Adrenal gland (tissue), 12 donors: ENCODE results near the gene DDIT4L. TPM values are rescaled to one million over a fixed set of nuclear protein-coding genes. Genes with fewer than 3 reads are reported as not detected.

Source experiments
- DNase-seq, 7 donors: peaks; one replicate each; pipeline ENCODE4 v3.0.0-alpha.2; 2019 to 2020
- H3K27ac ChIP-seq, 5 donors: fragments of 200-600 bp; sonication (generic) in 4 of 5; 1 replicate in 3 of 5; 2 replicates in 2 of 5; pipeline versions ENCODE4 v1.5.1 to v1.8.0; 2016 to 2020; ENCODE audit warnings: mild to moderate bottlenecking in 1 of 5
- H3K27me3 ChIP-seq: fragments of 200-600 bp; 2 replicates; pipeline ENCODE4 v1.8.0; 2021
- H3K36me3 ChIP-seq, 2 donors: fragments of 200-600 bp; replicated peaks in 1 of 2; 1 replicate in 1 of 2; 2 replicates in 1 of 2; pipeline versions ENCODE4 v1.5.1 to v1.8.0; 2018 to 2022
- H3K4me1 ChIP-seq, 2 donors: fragments of 200-600 bp; replicated peaks in 1 of 2; 1 replicate in 1 of 2; 2 replicates in 1 of 2; pipeline versions ENCODE4 v1.5.1 to v1.8.0; 2018 to 2021
- H3K4me3 ChIP-seq, 4 donors: fragments of 200-600 bp; sonication (generic) in 3 of 4; one replicate each; pipeline ENCODE4 v1.5.1; 2016 to 2018
- H3K9me3 ChIP-seq, 3 donors: fragments of 200-600 bp; sonication (generic) in 1 of 3; replicated peaks in 1 of 3; 1 replicate in 2 of 3; 2 replicates in 1 of 3; pipeline versions ENCODE4 v1.5.1 to v1.8.0; 2016 to 2021
- POLR2A ChIP-seq, 2 donors: fragments of 450-650 bp; IDR thresholded peaks; one replicate each; pipeline ENCODE4 v1.6.1; 2017; ENCODE audit warnings: antibody characterized with exemption in 2 of 2, mild to moderate bottlenecking in 2 of 2, moderate library complexity in 1 of 2
- WGBS, 4 donors: extraction: QIAGEN DNeasy Blood & Tissue Kit in 2 of 4; methylation state at CpG; one replicate each; pipeline versions ENCODE4 v1.1.5 to v1.1.7; 2013 to 2017; 5-methylcytosine and 5-hydroxymethylcytosine counted together
- intact Hi-C, 2 donors: fragments of 100-400 bp; cut with DNase I; formaldehyde crosslinking; loops; one replicate each; pipeline versions ENCODE4 v1.14.1 to v1.15.0; 2022 to 2023
- polyA plus RNA-seq, 3 donors: library from polyadenylated mRNA; stranded (reverse); fragments of 200-250 nt in 2 of 3; fragments of 350-450 nt in 1 of 3; fragmentation: Illumina TruSeq in 1 of 3; extraction: RNeasy Lipid Tissue Mini Kit (QIAGEN cat#74804) in 1 of 3; gene quantifications; one replicate each; pipeline ENCODE4 v1.2.3, GENCODE V29; 2013 to 2014
- total RNA-seq, 9 donors: library from RNA; depleted of rRNA in 4 of 9; stranded (reverse); fragments of >200 nt in 4 of 9; fragments of 120-200 nt in 1 of 9; fragmentation: NEBNext Ultra II Directional in 1 of 9; extraction: Animal tissue kit (Norgen Biotek cat#: 25700) in 1 of 9; gene quantifications; one replicate each; pipeline versions ENCODE4 v1.1.0 to v1.2.4, GENCODE V29; 2013 to 2023
- TF ChIP-seq, protein P1 (sequence below), 6 experiments: fragments of 450-650 bp in 4 of 6; fragments of 200-600 bp in 2 of 6; sonication (generic) in 1 of 6; IDR thresholded peaks; 1 replicate in 5 of 6; 2 replicates in 1 of 6; pipeline versions ENCODE4 v1.5.1 to v1.8.0; 2016 to 2021; ENCODE audit warnings: antibody characterized with exemption in 6 of 6, mild to moderate bottlenecking in 2 of 6, moderate library complexity in 1 of 6
- donor health status: healthy with polysubstance abuse.
- donor health status: Bipolar disorder and iron deficiency.
- donor health status: DM: yes; HTN: yes; CAD: no.
- donor health status: DM: no; HTN: no; CAD: no.
- donor health status: DM: no; HTN: no; CAD: no.
- donor health status: DM: yes; HTN: yes; CAD: no.

Gene DDIT4L
- total and polyA plus RNA-seq, 12 donors: 0.17 to 14.4 (median 1.2) TPM

DNA sequence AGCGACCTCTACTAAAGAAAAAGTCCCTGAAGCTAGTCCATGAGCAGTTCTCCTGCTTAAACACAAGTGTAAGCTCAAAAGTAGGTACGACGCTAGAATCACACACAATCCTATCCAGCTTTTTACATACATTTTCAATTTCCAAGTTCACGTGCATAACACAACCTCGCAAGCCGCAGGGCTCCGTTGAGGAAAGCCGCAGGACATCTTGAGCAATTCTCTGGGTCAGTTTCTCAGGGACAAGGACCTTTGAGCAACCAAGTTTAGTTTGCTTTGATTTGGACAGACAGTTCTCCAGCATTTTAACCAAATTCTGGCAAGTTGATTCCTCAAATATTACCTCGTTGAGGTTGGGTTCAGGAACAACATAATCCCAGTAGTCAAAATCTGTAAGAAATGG lies 2.5 kb downstream of the DDIT4L start:
- no peak for DNase-seq
- Histone ChIP-seq H3K4me1 (peaks cover 0 to 5% of the 10 kb centered on the region in 2 donors), H3K36me3 (no peaks in the 10 kb centered on the region), H3K4me3 (no peak overlapping the region), H3K27ac (no peak overlapping the region), H3K9me3 (no peaks in the 10 kb centered on the region), H3K27me3 (no peaks in the 10 kb centered on the region)
- WGBS, 4 donors: 94 to 97% (median 95%) methylated on average over 9 of the region's 9 CpGs
- intact Hi-C loops: no loop called here
- no peak for TF ChIP-seq POLR2A (IDR thresholded peaks at IDR 0.05)
- TF ChIP-seq, protein P1, sequence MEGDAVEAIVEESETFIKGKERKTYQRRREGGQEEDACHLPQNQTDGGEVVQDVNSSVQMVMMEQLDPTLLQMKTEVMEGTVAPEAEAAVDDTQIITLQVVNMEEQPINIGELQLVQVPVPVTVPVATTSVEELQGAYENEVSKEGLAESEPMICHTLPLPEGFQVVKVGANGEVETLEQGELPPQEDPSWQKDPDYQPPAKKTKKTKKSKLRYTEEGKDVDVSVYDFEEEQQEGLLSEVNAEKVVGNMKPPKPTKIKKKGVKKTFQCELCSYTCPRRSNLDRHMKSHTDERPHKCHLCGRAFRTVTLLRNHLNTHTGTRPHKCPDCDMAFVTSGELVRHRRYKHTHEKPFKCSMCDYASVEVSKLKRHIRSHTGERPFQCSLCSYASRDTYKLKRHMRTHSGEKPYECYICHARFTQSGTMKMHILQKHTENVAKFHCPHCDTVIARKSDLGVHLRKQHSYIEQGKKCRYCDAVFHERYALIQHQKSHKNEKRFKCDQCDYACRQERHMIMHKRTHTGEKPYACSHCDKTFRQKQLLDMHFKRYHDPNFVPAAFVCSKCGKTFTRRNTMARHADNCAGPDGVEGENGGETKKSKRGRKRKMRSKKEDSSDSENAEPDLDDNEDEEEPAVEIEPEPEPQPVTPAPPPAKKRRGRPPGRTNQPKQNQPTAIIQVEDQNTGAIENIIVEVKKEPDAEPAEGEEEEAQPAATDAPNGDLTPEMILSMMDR (IDR thresholded peaks at IDR 0.05): no peak

DNA sequence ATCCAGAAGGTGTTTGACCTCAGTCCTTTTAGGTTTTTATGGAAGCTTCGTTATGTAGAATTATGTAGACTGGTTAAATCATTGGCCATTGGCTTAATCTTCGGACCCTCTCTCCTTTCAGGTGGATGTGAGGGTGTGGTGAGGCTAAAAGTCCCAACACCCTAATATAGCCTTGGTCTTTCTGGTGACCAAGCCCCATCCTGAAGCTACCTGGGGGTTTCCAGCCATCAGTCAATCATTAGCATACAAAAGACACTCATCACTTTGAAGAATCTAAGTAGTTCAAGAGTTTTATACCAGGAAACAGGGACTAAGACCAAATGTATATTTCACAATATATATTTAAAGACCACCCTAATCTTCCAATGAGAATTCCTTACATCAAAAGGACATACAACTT lies 5.5 kb downstream of the DDIT4L start:
- TF ChIP-seq POLR2A (IDR thresholded peaks at IDR 0.05): no peak
- TF ChIP-seq, protein P1 (IDR thresholded peaks at IDR 0.05): no peak
- no peaks in the 10 kb centered on the region for H3K36me3 ChIP-seq
- no peaks in the 10 kb centered on the region for H3K27me3 ChIP-seq
- intact Hi-C loops: no loop called here
- H3K9me3 ChIP-seq: no peaks in the 10 kb centered on the region
- WGBS, 4 donors: 91 to 95% (median 92%) methylated on average over 2 of the region's 2 CpGs
- H3K27ac ChIP-seq: no peak overlapping the region
- no peak for DNase-seq
- H3K4me1 ChIP-seq: peaks cover 0 to 4% of the 10 kb centered on the region in 2 donors
- no peak overlapping the region for H3K4me3 ChIP-seq

DNA sequence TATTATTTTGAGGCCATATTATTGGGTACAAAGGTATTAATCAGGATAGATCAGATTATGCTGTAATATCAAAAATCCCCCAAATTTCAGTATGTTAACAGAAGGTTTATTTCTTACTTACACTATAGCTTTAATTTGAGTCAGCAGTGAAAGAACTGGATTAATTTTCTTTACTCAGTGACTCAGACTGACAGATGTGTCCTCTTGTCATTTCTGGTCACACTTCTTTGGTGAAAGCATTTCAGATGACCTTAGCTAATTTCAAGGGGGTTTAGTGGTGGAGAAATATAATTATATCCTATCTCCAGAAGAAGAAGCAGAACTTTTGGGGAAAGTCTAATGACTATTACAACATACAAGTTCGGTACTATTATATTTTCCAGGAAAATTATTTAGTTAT lies 12.4 kb downstream of the DDIT4L start:
- intact Hi-C loops: no loop called here
- Histone ChIP-seq H3K27me3 (no peaks in the 10 kb centered on the region), H3K4me3 (no peak overlapping the region), H3K36me3 (no peaks in the 10 kb centered on the region), H3K4me1 (no peaks in the 10 kb centered on the region), H3K9me3 (no peaks in the 10 kb centered on the region), H3K27ac (no peak overlapping the region)
- 90 to 95% (median 93%) methylated on average over 1 of the region's 1 CpG for WGBS, 4 donors
- DNase-seq: no peak
- TF ChIP-seq, protein P1 (IDR thresholded peaks at IDR 0.05): no peak
- no peak for TF ChIP-seq POLR2A (IDR thresholded peaks at IDR 0.05)

DNA sequence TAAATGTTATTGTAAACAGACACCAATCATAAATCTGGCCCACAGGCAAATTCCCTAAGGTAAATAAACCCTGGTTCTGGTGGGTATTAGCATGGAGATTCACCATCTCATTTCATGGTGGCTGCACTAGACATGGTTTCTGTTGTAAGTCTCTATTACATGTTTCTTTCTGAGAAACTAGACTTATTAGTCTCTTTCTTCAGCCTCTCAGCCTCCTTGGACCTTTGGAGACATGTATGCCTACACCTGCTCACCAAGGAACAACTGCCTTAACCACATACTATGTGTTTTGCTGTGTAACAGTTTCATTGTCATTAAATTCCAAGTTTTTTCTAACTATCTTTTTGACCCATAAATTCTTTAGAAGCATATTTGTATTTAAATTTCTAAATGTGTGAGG lies 13.1 kb downstream of the DDIT4L start:
- DNase-seq: no peak
- intact Hi-C loops: no loop called here
- Histone ChIP-seq H3K4me1 (no peaks in the 10 kb centered on the region), H3K27me3 (no peaks in the 10 kb centered on the region), H3K4me3 (no peak overlapping the region), H3K27ac (no peak overlapping the region), H3K9me3 (no peaks in the 10 kb centered on the region), H3K36me3 (no peaks in the 10 kb centered on the region)
- no peak for TF ChIP-seq POLR2A (IDR thresholded peaks at IDR 0.05)

DNA sequence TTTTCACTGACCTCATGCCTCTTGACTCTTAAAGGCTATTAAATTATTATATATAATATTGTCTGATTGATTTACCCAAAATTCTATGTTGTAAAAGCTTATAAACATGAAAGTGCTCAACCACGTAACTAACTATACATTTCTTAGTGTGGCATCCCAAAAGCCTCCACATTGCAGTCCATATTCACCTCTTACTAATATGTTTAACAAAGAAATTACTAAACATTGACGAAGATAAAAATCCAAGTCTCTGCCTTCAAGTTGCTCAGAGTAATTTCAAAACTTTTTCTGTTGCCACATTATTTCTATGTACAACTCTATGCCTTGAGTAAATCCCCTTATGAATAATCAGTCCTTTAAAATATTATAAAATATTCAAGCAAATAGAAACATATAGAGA lies 14.4 kb downstream of the DDIT4L start:
- intact Hi-C loops: no loop called here
- TF ChIP-seq POLR2A (IDR thresholded peaks at IDR 0.05): no peak
- TF ChIP-seq, protein P1 (IDR thresholded peaks at IDR 0.05): no peak
- Histone ChIP-seq H3K4me1 (no peaks in the 10 kb centered on the region), H3K36me3 (no peaks in the 10 kb centered on the region), H3K9me3 (no peaks in the 10 kb centered on the region), H3K27ac (no peak overlapping the region), H3K4me3 (no peak overlapping the region), H3K27me3 (no peaks in the 10 kb centered on the region)
- DNase-seq: no peak
- 87 to 91% (median 90%) methylated on average over 2 of the region's 2 CpGs for WGBS, 4 donors
